Stromal cell of bone marrow (primary cell): ENCODE measurements around the gene RTN4.

Source experiments
- DNase-seq: peaks from one replicate; pipeline ENCODE4 v3.0.0-alpha.2; 2012; ENCODE audit warnings: low read depth

Gene RTN4

GRCh38 chr2:54967759-54968365, 82.4 kb downstream of the RTN4 start:
- DNase-seq = no peak

- DNase-seq = no peak
Measured at GRCh38 chr2:54967269-54967668, 83.0 kb downstream of the RTN4 start.

- no peak for DNase-seq
Measured at GRCh38 chr2:54966837-54967236, 83.4 kb downstream of the RTN4 start.

- DNase-seq = no peak
Measured at GRCh38 chr2:54966165-54966832, 84.0 kb downstream of the RTN4 start.

GRCh38 chr2:54965425-54965824, 84.8 kb downstream of the RTN4 start:
- no peak for DNase-seq

- no peak for DNase-seq
Measured at GRCh38 chr2:54964816-54965215, 85.4 kb downstream of the RTN4 start.

GRCh38 chr2:54964271-54964670, 86.0 kb downstream of the RTN4 start:
- DNase-seq = no peak

- DNase-seq = no peak
Measured at GRCh38 chr2:54963476-54963875, 86.8 kb downstream of the RTN4 start.

- no peak for DNase-seq
Measured at GRCh38 chr2:54962935-54963440, 87.3 kb downstream of the RTN4 start.

GRCh38 chr2:54962511-54962910, 87.7 kb downstream of the RTN4 start:
- DNase-seq = no peak

GRCh38 chr2:54960164-54960563, 90.1 kb downstream of the RTN4 start:
- DNase-seq = no peak

- DNase-seq = no peak
Measured at GRCh38 chr2:54958717-54959371, 91.4 kb downstream of the RTN4 start.

GRCh38 chr2:54957321-54957999, 92.8 kb downstream of the RTN4 start:
- no peak for DNase-seq

GRCh38 chr2:54956111-54956627, 94.1 kb downstream of the RTN4 start:
- no peak for DNase-seq

- DNase-seq = no peak
Measured at GRCh38 chr2:54955358-54956110, 94.7 kb downstream of the RTN4 start.

- no peak for DNase-seq
Measured at GRCh38 chr2:54954705-54955357, 95.4 kb downstream of the RTN4 start.

GRCh38 chr2:54954158-54954557, 96.1 kb downstream of the RTN4 start:
- DNase-seq = no peak

- DNase-seq = no peak
Measured at GRCh38 chr2:54952978-54953456, 97.2 kb downstream of the RTN4 start.

GRCh38 chr2:54952425-54952824, 97.8 kb downstream of the RTN4 start:
- no peak for DNase-seq

GRCh38 chr2:54950811-54951210, 99.4 kb downstream of the RTN4 start:
- DNase-seq = no peak

GRCh38 chr2:54949431-54949830, 100.8 kb downstream of the RTN4 start:
- peak; percentile 35 for DNase-seq
